Amygdala (tissue), 56 donors: ENCODE results near the gene KIF26A.
A peak's percentile ranks its signal among the peaks of the same experiment; 100 is the strongest.

Source experiments
- DNase-seq, 56 donors: peaks; one replicate each; lab custom pipeline; 2025; lab: John Stamatoyannopoulos, UW

Gene KIF26A

GRCh38 chr14:104152686-104153393 lies 14.5 kb downstream of the KIF26A start:
- DNase-seq: no peak

- DNase-seq: peak in 1 of 56 donors; percentile 24
These were observed 15.0 kb downstream of the KIF26A start for GRCh38 chr14:104153394-104153755.

DNA sequence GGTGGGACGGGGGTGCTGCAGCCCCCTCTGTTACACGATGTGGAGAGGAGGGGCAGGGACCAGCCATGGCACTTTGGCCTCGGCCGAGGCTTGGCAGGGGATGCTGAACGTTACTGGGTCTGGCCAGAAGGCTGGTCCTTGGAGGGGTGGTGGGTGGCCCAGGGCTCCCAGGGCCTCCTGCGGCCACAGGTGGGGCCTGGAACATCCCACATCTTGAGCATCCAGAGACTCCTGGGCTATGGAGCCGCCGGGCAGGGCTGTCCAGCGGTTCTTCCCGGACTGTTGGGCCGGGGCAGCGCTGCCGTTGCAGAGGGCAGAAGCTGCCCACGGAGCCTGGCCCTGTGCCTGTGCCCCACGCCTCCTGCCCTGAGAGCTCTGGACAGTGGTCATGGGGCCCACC lies 15.9 kb downstream of the KIF26A start:
- DNase-seq: no peak

GRCh38 chr14:104155513-104155912 lies 17.1 kb downstream of the KIF26A start:
- DNase-seq: no peak

DNA sequence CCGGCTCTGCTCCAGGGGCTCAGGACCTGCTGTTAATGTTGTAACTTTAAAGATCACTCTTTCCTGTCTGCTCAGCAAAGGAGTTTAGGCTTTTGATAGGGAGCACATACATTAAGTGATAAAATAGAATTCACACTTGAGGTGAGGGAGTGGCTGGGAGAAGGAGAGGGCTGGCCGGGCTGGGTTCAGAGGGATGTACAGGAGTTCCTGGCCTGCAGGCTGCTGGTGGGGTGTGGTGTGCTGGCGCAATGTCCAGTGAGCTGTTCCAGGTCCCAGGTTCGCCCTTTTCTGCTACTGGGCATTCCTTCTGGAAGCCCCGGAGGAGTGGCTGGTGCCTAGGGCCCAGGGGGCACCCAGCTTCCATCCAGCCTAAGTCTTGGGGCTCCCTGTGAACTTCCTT lies 17.8 kb downstream of the KIF26A start:
- DNase-seq: no peak

GRCh38 chr14:104157016-104157928 lies 18.9 kb downstream of the KIF26A start:
- DNase-seq: no peak

- peak in 29 of 56 donors; percentile 4 to 70 (median 33) for DNase-seq
These were observed 20.7 kb downstream of the KIF26A start for GRCh38 chr14:104158827-104159798.

DNA sequence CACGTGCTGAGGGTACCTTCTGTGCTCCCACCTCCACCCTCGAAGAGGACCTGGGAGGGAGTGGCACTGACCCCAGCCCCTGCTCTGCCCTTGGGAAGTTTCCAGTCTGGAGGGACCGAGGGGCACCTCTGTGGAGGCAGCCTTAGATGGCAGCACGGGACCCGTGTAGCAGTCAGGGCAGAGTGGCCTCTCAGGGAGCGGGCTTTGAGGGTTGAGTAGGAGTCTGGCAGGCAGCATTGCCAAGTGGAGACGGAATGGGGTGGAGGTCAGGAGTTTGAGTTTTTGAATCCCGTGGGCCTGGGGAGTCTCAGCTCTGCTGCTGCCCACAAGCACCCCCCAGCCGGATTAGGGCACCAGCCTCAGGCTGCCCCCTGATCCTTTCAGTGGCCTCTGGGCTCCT lies 21.6 kb downstream of the KIF26A start:
- DNase-seq: no peak

DNA sequence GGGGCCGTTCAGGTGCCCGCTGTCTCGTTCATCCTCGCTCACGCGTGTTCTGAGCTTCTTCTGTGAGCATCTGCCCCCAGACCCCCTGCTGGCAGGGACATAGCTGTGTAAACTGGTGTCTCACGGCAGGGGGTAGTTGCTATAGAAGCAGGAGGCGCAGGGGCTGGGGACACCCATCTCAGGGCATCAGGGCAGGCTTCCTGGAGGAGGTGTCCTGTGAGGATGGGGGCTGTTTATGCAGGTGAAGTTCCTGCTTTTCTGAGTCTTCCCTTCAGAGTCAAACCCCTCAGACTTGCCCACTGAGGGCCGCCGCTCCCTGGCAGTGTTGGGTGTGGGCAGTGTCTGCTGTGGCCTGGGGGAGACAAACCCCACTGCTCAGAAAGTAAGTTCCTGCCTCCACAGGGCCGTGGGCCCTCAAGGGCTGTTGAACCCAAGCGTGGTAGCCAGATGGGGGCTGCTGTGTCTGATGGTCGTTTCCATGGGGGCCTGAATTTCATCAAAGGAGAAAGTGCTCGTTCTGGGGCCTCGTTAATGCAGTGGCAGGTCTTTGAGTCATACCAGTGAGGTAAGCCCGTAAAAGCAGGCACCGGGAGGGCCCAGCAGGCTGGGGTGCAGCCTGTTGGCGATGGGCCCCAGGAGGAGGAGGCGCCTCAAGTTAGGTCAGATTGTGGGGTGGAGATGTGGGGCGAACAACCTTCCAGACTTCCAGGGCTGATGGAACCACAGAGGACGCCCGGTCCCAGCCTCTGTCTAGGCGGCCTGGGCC lies 23.4 kb downstream of the KIF26A start:
- DNase-seq: no peak

GRCh38 chr14:104162495-104162894 lies 24.1 kb downstream of the KIF26A start:
- DNase-seq: no peak

GRCh38 chr14:104163541-104163940 lies 25.2 kb downstream of the KIF26A start:
- DNase-seq: no peak

- DNase-seq: no peak
These were observed 25.7 kb downstream of the KIF26A start for GRCh38 chr14:104164041-104164440.

DNA sequence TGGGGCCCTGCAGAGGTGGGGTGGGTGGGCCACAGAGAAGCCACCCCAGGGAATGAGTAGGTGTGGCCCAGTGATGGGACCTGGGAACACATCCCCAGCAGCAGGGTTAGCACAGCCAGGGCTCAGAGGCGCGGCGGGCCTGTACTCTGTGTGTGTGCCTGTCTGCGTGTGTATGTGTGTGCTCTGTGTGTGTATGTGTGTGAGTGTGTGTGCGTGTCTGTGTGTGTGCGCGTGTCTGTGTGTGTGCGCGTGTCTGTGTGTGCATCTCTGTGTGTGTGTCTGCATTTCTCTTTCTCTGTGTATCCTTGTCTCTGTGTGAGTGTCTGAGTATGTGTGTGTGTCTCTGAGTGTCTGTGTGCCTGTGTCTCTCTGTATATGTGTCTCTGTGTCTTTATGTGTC lies 26.1 kb downstream of the KIF26A start:
- no peak for DNase-seq

DNA sequence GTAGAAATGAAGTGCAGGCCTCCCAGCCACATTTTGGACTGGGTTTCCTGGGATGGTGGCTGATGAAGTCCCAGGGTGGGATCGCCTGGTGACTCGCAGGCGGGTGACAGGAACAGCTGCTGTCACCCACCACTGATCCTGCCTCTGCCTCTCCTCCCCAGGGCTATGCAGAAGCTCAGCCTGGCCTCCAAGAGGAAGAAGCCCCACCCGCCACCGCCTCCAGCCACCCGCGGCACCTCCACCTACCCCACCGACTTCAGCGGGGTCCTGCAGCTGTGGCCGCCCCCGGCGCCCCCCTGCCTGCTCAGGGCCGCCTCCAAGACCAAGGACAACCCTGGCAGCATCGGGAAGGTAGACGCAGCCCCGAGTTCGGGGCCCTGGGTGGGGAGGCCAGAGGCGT lies 28.3 kb downstream of the KIF26A start:
- no peak for DNase-seq

DNA sequence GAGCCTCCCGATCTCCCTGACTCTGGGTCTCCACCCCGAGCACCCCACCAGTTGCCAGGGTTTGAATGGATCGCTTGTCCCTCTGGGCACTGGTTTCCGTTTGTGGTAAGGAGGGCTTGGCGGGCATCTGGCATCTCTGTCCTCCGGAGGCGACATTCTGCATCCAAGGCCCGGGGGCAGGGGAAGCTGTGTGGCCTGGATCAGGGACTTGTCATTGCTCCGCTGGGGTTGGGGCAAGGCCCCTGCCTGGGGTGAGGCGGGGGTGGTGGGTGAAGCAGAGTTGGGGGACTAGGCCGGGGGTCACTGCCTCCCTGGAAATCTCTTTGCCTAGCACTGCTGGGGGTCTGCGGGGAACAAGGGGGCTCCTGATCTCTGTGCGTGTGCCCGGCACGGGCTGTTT lies 30.2 kb downstream of the KIF26A start:
- no peak for DNase-seq

GRCh38 chr14:104169005-104169698 lies 30.8 kb downstream of the KIF26A start:
- peak in 2 of 56 donors; percentile 14 to 18 for DNase-seq

- no peak for DNase-seq
These were observed 31.5 kb downstream of the KIF26A start for GRCh38 chr14:104169699-104170479.

GRCh38 chr14:104171029-104171697 lies 32.8 kb downstream of the KIF26A start:
- DNase-seq: no peak
